MV-4-11 (cell line): ENCODE data around the gene MAGI1.
"Not testable (repeated sequence)": the region's sequence is repeated elsewhere in the genome, so short reads cannot be mapped to it uniquely, and the experiment has no call there.

ENCODE experiments used
- DNase-seq: peaks from one replicate; lab custom pipeline; 2025; lab: John Stamatoyannopoulos, UW

Gene MAGI1

DNA sequence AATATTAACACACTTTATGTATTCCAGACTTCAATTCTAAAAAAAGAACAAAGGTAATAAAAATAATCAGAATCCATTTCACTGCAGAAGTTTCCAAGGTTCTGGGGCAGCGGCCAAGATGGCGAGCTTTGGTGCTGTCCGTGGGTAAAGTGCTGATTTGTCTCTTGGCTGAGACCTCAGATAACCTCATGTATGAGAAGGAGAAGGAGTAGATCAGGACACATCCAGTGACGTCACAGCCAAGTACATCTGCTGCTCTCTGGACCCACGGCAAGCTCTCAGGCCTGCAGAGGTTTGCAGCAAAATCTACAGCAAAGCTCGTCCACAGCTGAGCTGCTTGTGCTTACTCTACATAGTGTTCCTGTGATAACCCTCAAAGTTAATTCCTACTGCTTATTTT lies 165.7 kb downstream of the MAGI1 start:
- DNase-seq, result no peak

DNA sequence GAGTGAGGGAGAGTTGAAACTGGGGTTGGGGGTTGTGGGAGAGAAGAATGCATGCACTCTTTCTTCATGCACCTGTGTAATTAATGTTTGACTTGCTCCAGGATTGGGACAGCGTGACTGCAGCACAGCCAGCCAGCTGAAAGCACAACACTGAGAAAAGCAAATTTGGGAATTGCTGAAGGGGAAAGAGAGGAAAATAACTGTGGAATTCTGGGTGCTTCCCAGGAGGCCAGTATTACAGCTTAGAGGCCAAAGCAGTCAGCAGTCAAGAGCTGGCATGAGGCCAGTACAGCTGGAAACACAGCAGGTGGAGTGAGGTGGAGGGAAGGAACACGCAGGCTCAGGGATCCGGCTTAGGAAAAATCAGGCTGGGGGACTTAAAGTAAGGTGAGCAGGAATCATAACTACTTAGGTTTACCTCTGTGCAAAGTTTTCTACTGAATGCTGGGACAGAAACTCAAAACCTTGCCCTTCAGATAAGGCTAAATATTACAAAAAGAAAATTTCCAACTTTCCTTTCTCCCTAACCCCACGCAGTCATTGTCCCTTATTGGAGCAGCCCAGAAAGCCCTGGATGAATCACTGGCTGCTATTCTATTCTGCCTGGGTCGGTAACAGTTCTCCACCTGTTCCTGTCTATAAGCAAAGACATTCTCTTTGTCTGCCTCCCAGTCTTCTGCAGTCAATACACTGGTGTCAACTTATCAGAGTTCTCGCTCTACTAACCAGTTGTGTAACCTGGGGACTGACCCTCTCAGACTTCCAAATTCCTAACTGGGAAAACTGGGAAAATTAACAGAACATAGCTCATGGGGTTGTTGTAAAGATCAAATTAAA lies 167.2 kb downstream of the MAGI1 start:
- DNase-seq, result no peak

DNA sequence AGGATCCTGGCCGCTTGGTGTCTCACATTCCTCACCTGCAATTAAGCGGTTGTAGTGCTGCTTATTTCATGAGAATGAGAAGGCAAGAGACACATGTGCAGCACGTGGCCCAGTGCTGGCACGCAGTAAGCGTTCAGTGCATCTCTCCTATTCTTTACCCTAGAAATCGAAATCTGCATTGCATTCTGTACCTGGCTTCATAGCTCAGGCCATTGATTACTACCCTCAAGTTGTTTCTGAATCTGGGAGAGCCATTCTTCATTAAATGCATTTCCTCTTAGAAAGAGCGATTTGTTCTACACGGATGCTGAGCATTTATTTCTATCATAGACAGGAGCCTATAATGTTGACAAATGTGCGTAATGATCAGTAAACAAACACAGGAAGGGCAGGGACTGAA lies 168.9 kb downstream of the MAGI1 start:
- no peak for DNase-seq

DNA sequence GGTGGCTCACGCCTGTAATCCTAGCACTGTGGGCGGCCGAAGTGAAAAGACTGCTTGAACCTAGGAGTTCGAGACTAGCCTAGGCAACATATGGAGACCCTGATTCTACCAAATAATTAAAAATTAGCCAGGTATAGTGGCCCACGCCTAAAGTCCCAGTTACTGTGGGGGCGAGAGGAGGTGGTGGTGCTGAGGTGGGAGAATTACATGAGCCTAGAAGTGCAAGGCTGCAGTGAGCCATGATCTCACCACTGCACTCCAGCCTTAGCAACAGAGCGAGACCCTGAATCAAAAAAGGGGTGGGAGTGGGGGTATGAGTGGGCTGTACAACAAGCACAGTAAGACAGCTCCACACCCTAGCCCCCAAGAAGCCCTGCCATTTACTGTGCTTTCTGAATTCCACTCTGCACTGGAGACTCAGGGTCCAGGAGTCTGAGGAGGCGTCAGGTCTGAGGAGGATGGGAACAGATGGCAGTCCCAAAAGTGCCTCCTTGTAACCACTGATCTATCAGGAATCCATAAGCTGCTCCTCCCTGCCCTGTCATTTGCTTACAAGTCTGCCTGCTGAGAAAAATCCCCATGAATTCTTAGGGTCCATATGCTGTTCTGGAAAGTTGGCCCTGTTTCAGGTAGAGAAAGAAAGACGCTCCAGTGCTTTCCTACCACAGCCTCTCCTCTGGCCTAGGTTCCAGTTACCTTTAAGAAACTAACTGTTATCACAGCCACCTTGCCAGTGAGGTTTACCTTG lies 171.1 kb downstream of the MAGI1 start:
- DNase-seq, result no peak

DNA sequence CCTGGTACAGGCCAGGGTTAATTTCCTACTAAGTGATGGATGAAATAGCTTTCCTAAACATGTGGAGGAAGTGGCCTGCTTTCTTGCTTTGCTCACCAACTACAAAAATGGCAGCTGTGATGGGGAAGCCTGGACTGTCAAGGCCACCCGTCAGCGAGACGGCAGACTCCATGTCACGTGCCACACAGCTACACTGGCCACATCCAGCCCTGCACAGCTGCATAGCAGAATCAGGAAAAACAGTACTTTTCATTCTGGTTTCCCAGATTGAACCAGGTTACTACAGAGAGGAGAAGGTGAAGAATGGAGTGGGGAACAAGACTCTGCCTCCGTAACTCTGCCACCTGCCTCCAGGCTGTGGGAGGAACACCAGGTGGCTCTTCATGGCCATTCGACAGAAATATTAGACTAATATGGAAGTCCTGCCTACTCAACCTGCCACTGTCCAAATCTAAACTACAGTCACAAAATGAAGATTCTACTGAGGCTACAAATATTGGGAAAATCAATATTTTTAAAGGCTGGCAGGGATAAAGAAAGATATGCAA lies 174.3 kb downstream of the MAGI1 start:
- DNase-seq, result no peak

DNA sequence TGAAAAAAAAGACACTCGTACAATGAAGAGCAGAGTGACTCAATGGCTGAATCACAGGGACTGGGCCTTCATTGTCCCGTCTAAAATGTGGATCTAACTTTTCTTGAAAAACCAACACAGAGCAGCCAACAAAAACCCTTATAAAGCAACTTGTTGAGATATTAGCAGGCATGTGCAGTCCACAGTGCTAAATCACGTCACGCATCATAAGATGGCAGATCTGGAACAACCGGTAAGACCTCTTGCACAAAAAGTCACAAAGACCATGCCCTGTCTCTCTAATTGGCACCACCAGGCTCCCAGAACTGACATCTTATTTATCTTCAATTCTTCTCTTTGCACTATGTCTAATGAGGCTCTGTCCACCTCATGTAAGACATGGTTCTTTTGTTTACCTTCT lies 177.0 kb downstream of the MAGI1 start:
- no peak for DNase-seq

DNA sequence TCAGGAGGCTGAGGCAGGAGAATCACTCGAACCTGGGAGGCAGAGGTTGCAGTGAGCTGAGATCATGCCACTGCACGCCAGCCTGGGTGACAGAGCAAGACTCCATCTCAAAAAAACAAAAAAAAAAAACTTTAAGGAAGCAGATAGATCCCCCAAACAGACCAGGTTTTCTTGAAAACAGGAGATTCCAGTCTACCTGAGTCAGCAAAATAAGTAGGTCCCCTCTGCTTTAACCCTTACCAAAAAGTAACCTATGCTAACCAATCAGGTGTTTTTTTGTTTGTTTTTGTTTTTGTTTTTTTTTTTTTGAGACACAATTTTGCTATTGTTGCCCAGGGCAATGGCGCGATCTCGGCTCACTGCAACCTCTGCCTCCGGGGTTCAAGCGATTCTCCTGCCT lies 179.1 kb downstream of the MAGI1 start:
- DNase-seq, result not testable (repeated sequence)

DNA sequence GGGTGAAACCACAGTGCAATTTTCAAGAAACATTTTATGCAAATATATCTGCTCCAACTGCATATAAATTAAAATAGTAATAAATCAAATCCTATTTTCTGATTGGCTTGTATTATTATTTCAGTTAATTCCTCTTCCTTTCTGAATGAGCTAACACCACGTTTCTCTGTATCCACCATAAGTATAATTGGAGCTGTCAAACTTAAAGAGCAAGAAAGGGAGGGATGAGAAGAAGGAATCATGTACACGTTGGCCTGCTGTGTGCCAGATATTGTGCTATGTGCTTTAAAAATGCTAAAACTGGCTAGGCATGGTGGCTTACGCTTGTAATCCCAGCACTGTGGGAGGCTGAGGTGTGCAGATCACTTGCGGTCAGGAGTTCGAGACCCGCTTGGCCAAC lies 180.0 kb downstream of the MAGI1 start:
- DNase-seq, result no peak

DNA sequence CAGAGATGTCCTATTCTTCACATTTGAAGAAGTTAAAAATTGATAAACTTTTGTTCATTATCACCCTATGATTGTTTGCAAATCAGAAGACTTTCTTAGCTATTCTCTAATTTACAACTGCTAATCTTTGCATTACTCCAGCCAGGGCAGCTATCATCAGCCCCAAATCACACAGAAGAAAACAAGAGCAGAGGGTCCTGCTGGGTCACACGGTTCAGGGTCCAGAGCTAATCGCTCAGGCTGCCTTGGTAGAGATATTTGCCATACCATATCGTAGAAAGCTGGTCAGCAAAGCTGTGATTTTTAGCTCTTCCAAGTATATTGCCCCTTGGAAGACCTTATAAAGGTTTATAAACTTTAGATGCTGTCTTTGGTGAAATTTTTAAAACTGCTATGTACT lies 181.4 kb downstream of the MAGI1 start:
- DNase-seq, result no peak

DNA sequence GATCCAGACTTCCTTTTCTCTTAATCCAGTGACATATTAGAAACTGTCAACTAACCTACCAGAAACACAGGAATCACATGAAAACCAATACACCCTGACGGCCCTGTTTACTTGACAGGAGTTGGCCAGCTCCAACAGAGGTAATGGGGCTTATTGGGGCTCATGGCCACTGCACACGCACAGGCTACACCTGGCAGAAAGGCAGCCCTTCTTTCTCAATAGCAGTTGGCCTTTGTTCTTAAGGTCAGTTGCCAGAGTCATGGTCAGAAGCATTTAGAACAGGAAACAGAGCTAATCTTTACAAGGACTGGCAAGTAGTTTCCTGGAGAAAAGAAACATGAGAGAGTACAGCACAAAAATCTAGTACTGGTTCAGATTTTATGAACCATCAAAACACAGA lies 181.8 kb downstream of the MAGI1 start:
- DNase-seq, result no peak

DNA sequence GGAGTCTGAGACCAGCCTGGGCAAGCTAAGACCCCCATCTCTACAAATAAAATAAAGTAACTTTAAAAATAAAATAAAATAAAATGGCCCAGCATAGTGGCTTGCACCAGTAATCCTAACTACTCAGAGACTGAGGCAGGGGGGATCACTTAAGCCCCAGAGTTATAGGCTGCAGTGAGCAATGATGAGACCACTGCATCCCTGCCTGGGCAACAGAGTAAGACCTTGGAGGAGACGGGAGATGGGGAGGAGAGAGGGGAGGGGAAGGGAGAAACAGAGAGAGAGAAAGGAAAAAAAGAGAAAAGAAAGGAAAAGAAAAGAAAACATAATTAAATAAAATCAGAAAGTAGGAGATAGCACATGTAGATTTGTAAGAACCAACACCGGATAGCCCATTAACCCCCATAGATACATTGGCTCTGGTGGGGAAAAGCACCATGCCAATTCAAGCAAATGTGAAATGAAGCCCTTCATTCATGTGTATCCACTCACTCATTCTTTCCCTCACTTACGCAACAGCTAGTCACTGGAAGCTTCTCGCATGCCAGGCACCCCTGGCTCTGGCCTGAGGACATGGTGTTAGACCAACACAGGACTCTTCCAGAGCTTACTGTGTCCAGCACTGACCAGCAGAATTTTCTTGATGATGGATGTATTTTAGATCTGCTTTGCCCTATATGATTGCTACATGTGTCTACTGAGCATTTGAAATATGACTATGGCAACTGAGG lies 183.2 kb downstream of the MAGI1 start:
- no peak for DNase-seq

DNA sequence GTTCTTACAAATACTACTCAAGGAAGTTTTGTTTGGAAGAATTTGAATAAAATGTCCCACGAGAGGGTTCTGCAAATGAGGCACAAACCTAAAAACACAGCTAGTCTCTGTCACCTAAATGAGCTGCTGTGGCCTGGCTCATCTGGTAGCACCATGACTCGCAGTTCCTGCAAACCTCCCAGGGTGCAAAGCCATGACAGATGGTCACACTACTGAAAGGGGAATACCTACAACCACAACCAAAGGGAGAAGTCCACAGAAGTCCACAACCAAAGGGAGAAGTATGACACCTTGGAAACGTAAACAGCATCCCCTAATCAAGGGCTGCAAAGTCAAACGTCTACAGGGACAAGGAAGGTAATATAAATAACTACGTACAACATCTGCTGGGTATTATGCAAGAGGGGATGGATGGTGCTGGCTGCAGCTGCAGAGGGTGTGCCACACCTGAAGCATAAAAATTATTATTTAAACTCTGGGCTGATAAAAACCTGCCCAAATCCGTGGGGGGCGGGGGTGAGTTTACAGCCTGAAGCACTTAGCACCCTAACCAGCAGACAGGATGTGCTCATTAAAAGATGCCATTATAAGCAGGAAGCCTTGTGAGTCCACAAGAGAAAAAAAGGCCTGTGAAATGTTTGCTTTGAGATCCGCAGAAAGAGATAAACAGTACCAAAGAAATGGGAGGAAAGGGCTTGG lies 184.0 kb downstream of the MAGI1 start:
- DNase-seq, result peak; percentile 18

DNA sequence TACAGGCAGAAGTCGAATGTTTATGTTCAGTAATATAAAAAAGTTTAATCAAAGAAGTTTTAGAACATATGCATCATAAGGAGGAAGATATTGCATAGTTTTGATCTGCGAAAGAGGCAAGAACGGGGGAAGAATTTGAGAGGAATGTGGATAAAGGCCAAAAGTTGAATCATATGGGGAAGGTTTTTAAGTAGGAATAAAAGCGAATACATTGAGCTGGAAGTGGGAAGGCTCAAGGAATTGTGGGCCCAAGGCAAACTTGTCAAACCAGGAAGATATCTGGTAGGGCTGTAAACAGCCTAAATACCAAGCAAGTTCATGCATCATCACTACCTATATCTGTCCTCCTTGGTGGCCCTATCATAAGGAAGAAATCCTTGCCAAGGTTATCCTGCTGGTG lies 186.9 kb downstream of the MAGI1 start:
- DNase-seq, result no peak

DNA sequence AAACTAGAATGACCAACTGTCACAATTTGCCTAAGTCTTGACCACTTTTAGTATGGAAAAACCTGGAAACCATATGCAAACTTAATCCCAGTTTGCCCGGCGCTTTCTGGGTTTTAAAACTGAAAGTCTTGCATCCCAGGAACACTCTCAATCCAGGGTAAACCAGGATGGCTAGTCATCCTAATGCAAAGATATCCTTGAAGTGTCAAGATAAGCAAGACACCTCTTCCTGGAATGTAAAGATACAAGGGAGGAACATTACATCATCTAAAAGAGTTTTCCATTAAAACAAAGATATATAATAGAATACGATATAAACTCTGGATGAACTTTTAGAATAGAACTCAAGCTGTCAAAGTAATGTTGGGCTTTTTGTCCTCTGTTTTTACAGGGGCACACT lies 188.5 kb downstream of the MAGI1 start:
- DNase-seq, result no peak

DNA sequence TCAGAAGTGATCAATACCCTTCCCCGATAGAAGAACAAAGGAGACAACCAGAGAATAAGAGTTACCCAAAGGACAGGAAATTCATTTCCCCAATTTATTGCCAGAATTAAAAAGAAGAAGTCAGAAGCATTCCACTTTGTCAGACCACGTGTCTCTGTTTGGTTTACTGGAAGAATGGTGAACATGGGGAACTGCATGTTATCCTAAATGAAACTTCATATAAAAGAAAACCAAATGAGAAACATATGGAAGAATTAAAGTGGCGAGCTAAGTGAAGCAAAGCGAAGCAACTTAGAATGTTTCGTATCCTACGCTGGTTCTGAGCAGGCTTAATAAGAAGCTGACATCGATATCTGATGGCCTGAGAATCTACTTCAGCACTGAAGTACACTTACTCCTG lies 190.7 kb downstream of the MAGI1 start:
- DNase-seq, result peak; percentile 11

DNA sequence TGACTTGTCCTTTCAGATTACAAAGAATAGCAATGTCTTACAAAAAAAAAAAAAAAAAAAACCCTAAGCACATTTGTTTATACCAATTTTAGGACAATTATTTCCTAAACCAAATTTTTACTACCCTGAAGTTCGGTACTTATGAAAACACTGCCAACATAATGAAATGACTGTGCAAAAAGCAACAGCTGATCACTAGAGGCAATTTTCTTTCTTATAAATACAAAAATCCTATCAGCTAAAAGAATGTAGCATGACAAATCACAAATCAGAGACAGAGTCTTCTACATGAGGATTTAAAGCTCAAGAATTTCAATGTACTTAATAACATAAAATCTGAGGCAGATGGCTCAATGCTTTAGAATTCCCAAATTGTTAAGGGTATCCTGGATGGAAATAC lies 191.8 kb downstream of the MAGI1 start:
- no peak for DNase-seq

DNA sequence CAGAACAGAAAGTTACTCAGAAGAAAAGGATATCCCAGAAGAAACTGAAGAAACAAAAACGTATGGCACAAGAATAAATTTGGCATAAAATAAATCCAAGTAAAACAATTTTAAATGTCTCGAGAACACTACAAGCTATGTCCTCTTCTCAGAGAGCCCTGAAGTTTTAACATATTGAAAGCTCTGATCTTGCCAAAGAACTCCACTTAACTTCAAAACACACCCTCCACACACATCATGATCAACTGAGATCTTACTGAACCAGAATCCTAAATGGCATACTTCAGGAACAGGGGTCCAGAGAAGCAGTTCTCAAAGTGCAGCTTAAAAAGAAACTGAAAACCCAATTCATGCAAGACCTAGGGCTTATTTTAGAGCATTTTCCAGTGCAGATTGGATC lies 194.3 kb downstream of the MAGI1 start:
- DNase-seq, result no peak

DNA sequence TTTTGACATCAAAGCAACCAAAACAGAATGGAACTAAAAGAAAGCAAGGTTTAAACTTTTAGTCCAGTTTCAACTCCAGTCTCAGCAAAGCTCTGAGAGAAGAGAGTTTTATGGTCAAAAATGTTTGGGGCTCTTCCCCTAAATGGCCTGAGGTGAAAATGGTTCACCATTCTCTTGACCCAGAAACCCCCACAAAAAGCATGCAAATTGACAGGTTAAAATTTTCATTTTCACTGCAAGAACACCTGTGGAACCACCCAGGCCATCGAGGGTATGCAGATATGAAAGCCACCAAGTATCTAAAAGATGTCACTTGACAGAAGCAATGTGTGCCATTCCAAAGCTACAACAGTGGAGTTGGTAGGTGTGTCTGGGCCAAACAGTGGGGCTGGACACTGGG lies 195.0 kb downstream of the MAGI1 start:
- DNase-seq, result no peak

DNA sequence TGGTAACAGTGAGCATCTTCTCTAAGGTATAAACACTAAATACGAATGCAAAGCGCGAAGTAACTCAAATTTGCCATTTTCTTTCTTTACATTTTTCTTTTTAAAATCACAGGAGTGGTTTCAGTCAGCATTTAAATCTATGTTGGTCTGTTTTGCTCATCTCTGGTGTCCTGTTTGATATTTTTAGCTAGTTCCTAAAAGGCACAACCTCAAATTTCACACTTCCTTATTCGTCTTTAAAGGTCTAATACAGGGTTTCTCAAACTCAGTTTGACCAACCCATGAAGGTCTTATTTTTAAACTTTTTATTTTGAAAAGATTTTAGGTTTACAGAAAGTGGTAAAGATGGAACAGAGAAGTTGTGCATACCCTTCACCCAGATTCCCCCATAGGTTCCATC lies 201.1 kb downstream of the MAGI1 start:
- DNase-seq, result peak; percentile 71

DNA sequence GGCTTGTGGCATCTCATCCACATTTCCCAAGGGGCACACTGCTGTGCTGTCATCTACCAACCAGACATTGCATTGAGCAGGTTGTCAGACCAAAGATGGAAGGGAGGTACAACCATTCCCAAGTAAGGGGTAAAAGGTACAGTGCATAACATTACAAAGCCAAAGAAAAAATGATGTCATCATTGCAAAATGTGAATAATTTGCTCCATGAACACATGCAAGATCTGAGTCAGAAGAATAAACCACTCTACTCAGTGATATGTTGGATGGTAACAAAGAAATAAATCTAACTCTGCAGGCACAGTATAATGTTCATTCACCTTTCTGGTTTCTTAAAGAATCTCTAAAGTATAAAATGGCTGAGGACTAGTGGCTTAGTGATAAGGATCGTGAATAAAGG lies 202.7 kb downstream of the MAGI1 start:
- DNase-seq, result no peak

DNA sequence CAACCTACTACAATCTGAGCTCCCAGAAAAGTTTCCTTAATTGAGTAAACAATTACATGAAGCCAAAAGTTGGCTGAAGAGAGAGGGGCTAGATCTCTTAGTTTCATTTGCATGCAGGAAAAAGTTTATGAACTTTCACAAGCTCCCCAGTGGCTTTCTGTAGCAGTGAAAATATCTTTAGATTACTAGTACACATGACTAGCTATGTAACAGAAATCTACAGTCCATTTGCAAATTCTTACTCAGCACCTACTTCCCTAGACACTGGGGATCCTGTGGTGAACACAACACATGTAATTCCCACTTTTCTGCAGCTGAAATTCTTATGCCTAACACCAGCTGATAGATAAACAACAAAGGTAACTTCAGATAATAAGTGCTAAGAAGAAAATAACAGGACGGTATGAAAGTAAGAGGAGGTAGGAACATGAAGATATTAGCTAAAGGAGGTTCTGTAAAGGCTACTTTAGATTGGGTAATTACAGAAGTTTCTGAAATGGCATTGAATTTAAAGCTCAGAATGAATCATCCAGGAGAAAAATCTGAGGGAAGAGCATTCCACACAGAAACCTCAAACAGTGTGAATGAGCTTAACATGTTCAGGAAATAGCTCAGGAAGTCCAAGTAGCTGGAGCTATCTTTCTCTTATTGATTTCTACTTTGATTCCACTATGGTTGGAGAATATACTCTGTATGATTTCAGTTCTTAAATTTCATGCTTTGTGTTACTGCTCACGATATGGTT lies 204.8 kb downstream of the MAGI1 start:
- no peak for DNase-seq
